Measurements from ENCODE around the gene TFAP2A.

The TFAP2A gene

DNA sequence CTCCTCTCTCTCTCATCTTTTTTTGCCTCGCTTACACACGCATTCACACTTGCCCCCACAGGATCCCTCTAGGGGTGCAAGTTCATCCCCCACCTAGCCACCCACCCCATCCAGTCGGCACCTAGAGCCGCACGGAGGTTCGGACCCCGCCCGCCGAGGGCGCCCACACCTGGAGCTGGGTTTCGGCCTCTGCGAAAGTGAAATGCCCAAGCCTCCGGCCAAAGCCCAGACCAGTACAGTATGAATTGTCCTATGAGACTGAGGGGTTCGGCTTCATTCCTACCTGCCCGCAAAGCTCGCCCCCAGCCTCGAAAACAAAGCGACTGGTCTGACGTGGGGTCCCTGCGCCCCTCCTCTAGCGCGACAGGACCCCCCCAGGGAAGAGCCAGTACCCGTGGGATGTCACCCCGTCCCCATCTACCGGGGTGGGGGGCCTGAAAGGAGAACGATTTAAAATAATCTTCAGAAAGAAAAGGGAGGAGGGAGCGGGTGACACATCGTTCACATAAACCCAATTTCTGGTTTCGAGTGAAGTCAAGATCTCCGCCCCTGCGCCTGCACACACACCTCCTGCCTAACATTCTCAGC is 1.5 kb downstream of the TFAP2A start:
- peaks cover 5 to 58% (median 56%) of the 10 kb centered on the region in 5 donors for H3K4me1 ChIP-seq (ENCODE audit: control insufficient read depth in 5 of 5, insufficient read depth in 5 of 5, low read length in 5 of 5)
- H3K27ac ChIP-seq (ENCODE audit: low read depth, low read length), result no peak overlapping the region
- H3K9me3 ChIP-seq (ENCODE audit: control insufficient read depth in 5 of 5, low read length in 5 of 5), result peaks cover 0 to 2% (median 0%) of the 10 kb centered on the region in 5 donors
- peaks cover 75 to 92% (median 78%) of the 10 kb centered on the region in 5 donors for H3K27me3 ChIP-seq (ENCODE audit: control insufficient read depth in 5 of 5, insufficient read depth in 4 of 5, low read length in 5 of 5)
- peak overlapping the region in 4 of 5 donors; percentile 78 to 85 (median 83) for H3K4me3 ChIP-seq (ENCODE audit: low read depth in 1 of 5, low read length in 5 of 5)
- H3K9ac ChIP-seq (ENCODE audit: low read length in 5 of 5), result no peak overlapping the region
- no peaks in the 10 kb centered on the region for H3K36me3 ChIP-seq (ENCODE audit: control insufficient read depth in 5 of 5, insufficient read depth in 5 of 5, low read length in 5 of 5)

GRCh38 chr6:10412461-10413261 is 2.2 kb downstream of the TFAP2A start:
- peaks cover 5 to 58% (median 56%) of the 10 kb centered on the region in 5 donors for H3K4me1 ChIP-seq (ENCODE audit: control insufficient read depth in 5 of 5, insufficient read depth in 5 of 5, low read length in 5 of 5)
- H3K36me3 ChIP-seq (ENCODE audit: control insufficient read depth in 5 of 5, insufficient read depth in 5 of 5, low read length in 5 of 5), result no peaks in the 10 kb centered on the region
- no peak overlapping the region for H3K27ac ChIP-seq (ENCODE audit: low read depth, low read length)
- H3K9me3 ChIP-seq (ENCODE audit: control insufficient read depth in 5 of 5, low read length in 5 of 5), result peaks cover 0 to 2% (median 0%) of the 10 kb centered on the region in 5 donors
- H3K27me3 ChIP-seq (ENCODE audit: control insufficient read depth in 5 of 5, insufficient read depth in 4 of 5, low read length in 5 of 5), result peaks cover 69 to 91% (median 79%) of the 10 kb centered on the region in 5 donors
- peak overlapping the region; percentile 78 to 85 (median 83) for H3K4me3 ChIP-seq (ENCODE audit: low read depth in 1 of 5, low read length in 5 of 5)
- H3K9ac ChIP-seq (ENCODE audit: low read length in 5 of 5), result no peak overlapping the region

DNA sequence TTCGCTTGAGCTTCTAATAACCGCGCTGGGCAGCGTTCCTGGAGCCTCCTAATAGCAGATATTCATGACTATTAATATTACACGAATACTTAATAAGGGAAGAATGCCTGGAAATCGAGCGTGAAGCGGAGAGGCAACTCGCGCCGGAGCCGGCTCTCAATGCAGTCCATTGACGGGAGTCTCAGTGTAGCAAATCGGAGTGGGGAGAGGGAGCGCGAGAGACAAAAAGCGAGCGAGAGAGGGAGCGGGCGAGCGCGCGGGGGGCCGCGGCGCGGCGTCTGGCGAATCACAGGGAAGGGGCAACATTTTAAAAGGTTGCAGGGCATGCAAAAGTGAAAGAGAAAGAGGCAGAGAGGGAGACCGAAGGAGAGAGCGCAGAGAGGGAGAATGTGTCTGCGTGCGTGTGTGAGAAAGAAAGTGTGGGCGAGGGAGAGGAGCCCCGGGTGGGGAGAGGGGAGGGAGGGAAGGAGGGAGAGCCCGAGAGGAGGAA is 2.9 kb downstream of the TFAP2A start:
- Histone ChIP-seq H3K27me3 (ENCODE audit: control insufficient read depth in 5 of 5, insufficient read depth in 4 of 5, low read length in 5 of 5) (peaks cover 62 to 90% (median 79%) of the 10 kb centered on the region in 5 donors), H3K36me3 (ENCODE audit: control insufficient read depth in 5 of 5, insufficient read depth in 5 of 5, low read length in 5 of 5) (no peaks in the 10 kb centered on the region), H3K4me1 (ENCODE audit: control insufficient read depth in 5 of 5, insufficient read depth in 5 of 5, low read length in 5 of 5) (peaks cover 5 to 56% (median 52%) of the 10 kb centered on the region in 5 donors), H3K27ac (ENCODE audit: low read depth, low read length) (no peak overlapping the region), H3K9me3 (ENCODE audit: control insufficient read depth in 5 of 5, low read length in 5 of 5) (peaks cover 0 to 2% (median 0%) of the 10 kb centered on the region in 5 donors), H3K9ac (ENCODE audit: low read length in 5 of 5) (peak overlapping the region in 3 of 5 donors; percentile 23 to 56 (median 45)), H3K4me3 (ENCODE audit: low read depth in 1 of 5, low read length in 5 of 5) (peak overlapping the region; percentile 78 to 85 (median 83))

- peaks cover 56 to 88% (median 78%) of the 10 kb centered on the region in 5 donors for H3K27me3 ChIP-seq (ENCODE audit: control insufficient read depth in 5 of 5, insufficient read depth in 4 of 5, low read length in 5 of 5)
- peaks cover 5 to 50% (median 46%) of the 10 kb centered on the region in 5 donors for H3K4me1 ChIP-seq (ENCODE audit: control insufficient read depth in 5 of 5, insufficient read depth in 5 of 5, low read length in 5 of 5)
- H3K36me3 ChIP-seq (ENCODE audit: control insufficient read depth in 5 of 5, insufficient read depth in 5 of 5, low read length in 5 of 5), result no peaks in the 10 kb centered on the region
- H3K9ac ChIP-seq (ENCODE audit: low read length in 5 of 5), result peak overlapping the region in 2 of 5 donors; percentile 23 to 45
- peak overlapping the region; percentile 78 to 85 (median 83) for H3K4me3 ChIP-seq (ENCODE audit: low read depth in 1 of 5, low read length in 5 of 5)
- peaks cover 0 to 2% (median 0%) of the 10 kb centered on the region in 5 donors for H3K9me3 ChIP-seq (ENCODE audit: control insufficient read depth in 5 of 5, low read length in 5 of 5)
- no peak overlapping the region for H3K27ac ChIP-seq (ENCODE audit: low read depth, low read length)
These were observed 3.5 kb downstream of the TFAP2A start for GRCh38 chr6:10411131-10411970.

DNA sequence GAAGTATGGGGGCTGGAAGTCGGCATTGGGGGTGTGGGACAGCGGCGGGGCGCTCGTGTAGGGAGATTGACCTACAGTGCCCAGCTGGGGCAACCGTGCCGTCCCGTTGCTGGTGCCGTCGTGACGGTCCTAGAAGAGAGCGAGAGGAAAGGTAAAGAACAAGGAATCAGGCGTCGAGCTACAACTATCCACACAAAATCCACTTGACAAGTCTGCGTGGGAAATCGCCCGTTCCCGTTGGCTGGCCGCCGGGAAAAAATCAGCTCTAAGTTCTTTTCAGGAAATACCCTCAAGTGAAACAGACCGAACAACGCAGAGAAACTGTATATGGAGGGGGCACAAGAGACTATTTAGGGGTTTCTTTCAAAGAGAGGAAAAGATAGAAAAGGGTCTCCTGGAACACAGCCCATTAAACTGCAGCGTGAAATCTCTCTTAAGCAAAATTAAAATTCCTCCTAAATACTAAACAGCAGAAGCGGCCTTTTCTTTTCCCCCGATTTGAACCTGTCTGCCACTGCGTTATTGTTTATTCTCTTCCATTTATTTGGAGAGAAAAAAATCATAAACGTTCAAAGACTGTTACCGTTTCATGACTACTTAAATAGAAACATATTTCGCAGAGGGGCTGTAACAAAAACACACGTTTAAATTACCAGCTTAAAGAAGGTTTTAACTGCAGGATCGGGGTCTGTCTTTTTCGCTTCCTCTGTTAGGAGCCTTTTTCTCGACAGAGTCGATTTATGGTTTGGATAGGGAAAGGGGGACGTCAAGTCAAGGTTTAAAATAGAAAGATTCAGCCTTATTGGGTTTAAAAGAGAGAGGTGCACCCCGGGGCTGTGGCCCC is 4.4 kb downstream of the TFAP2A start:
- H3K4me1 ChIP-seq (ENCODE audit: control insufficient read depth in 5 of 5, insufficient read depth in 5 of 5, low read length in 5 of 5), result peaks cover 5 to 49% (median 44%) of the 10 kb centered on the region in 5 donors
- peaks cover 47 to 79% (median 68%) of the 10 kb centered on the region in 5 donors for H3K27me3 ChIP-seq (ENCODE audit: control insufficient read depth in 5 of 5, insufficient read depth in 4 of 5, low read length in 5 of 5)
- H3K4me3 ChIP-seq (ENCODE audit: low read depth in 1 of 5, low read length in 5 of 5), result no peak overlapping the region
- no peak overlapping the region for H3K9ac ChIP-seq (ENCODE audit: low read length in 5 of 5)
- H3K27ac ChIP-seq (ENCODE audit: low read depth, low read length), result no peak overlapping the region
- H3K9me3 ChIP-seq (ENCODE audit: control insufficient read depth in 5 of 5, low read length in 5 of 5), result peaks cover 0 to 2% (median 0%) of the 10 kb centered on the region in 5 donors
- no peaks in the 10 kb centered on the region for H3K36me3 ChIP-seq (ENCODE audit: control insufficient read depth in 5 of 5, insufficient read depth in 5 of 5, low read length in 5 of 5)

DNA sequence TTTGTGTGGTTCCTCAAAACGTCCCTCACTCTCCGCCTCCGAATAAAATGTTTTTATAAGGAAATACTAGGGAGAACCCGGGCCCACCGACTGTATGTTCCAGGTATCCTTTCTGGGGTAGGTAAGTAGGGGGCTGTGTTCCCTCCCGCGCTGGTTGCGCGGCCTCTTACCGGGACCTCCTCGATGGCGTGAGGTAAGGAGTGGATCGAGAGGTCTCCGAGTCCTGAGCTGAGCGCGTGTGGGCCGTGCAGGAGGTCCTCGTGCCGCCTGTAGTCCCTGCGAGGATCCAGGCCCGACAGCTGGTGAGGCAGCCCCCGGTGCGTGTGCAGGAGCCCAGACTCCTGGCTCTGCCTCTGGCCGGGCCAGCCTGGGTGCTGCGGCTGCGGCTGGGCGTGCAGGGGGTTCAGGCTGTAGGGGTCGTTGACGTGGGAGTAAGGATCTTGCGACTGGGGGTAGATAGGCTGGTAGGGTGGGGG is 5.1 kb downstream of the TFAP2A start:
- H3K27ac ChIP-seq (ENCODE audit: low read depth, low read length), result no peak overlapping the region
- no peak overlapping the region for H3K4me3 ChIP-seq (ENCODE audit: low read depth in 1 of 5, low read length in 5 of 5)
- H3K4me1 ChIP-seq (ENCODE audit: control insufficient read depth in 5 of 5, insufficient read depth in 5 of 5, low read length in 5 of 5), result peaks cover 2 to 44% (median 39%) of the 10 kb centered on the region in 5 donors
- peaks cover 40 to 72% (median 62%) of the 10 kb centered on the region in 5 donors for H3K27me3 ChIP-seq (ENCODE audit: control insufficient read depth in 5 of 5, insufficient read depth in 4 of 5, low read length in 5 of 5)
- H3K9me3 ChIP-seq (ENCODE audit: control insufficient read depth in 5 of 5, low read length in 5 of 5), result peaks cover 0 to 2% (median 0%) of the 10 kb centered on the region in 5 donors
- no peak overlapping the region for H3K9ac ChIP-seq (ENCODE audit: low read length in 5 of 5)
- H3K36me3 ChIP-seq (ENCODE audit: control insufficient read depth in 5 of 5, insufficient read depth in 5 of 5, low read length in 5 of 5), result no peaks in the 10 kb centered on the region

GRCh38 chr6:10409233-10409721 is 5.6 kb downstream of the TFAP2A start:
- H3K36me3 ChIP-seq (ENCODE audit: control insufficient read depth in 5 of 5, insufficient read depth in 5 of 5, low read length in 5 of 5), result no peaks in the 10 kb centered on the region
- H3K4me1 ChIP-seq (ENCODE audit: control insufficient read depth in 5 of 5, insufficient read depth in 5 of 5, low read length in 5 of 5), result peaks cover 0 to 44% (median 39%) of the 10 kb centered on the region in 5 donors
- H3K9ac ChIP-seq (ENCODE audit: low read length in 5 of 5), result no peak overlapping the region
- H3K4me3 ChIP-seq (ENCODE audit: low read depth in 1 of 5, low read length in 5 of 5), result no peak overlapping the region
- peaks cover 35 to 67% (median 57%) of the 10 kb centered on the region in 5 donors for H3K27me3 ChIP-seq (ENCODE audit: control insufficient read depth in 5 of 5, insufficient read depth in 4 of 5, low read length in 5 of 5)
- H3K9me3 ChIP-seq (ENCODE audit: control insufficient read depth in 5 of 5, low read length in 5 of 5), result peaks cover 0 to 5% (median 0%) of the 10 kb centered on the region in 5 donors
- no peak overlapping the region for H3K27ac ChIP-seq (ENCODE audit: low read depth, low read length)

- H3K27ac ChIP-seq (ENCODE audit: low read depth, low read length), result no peak overlapping the region
- H3K9ac ChIP-seq (ENCODE audit: low read length in 5 of 5), result no peak overlapping the region
- H3K27me3 ChIP-seq (ENCODE audit: control insufficient read depth in 5 of 5, insufficient read depth in 4 of 5, low read length in 5 of 5), result peaks cover 27 to 59% (median 50%) of the 10 kb centered on the region in 5 donors
- H3K9me3 ChIP-seq (ENCODE audit: control insufficient read depth in 5 of 5, low read length in 5 of 5), result peaks cover 0 to 5% (median 0%) of the 10 kb centered on the region in 5 donors
- no peak overlapping the region for H3K4me3 ChIP-seq (ENCODE audit: low read depth in 1 of 5, low read length in 5 of 5)
- H3K36me3 ChIP-seq (ENCODE audit: control insufficient read depth in 5 of 5, insufficient read depth in 5 of 5, low read length in 5 of 5), result no peaks in the 10 kb centered on the region
- peaks cover 0 to 42% (median 37%) of the 10 kb centered on the region in 5 donors for H3K4me1 ChIP-seq (ENCODE audit: control insufficient read depth in 5 of 5, insufficient read depth in 5 of 5, low read length in 5 of 5)
These were observed 6.4 kb downstream of the TFAP2A start for GRCh38 chr6:10408457-10408856.
